SK-N-MC (cell line): ENCODE results near the gene UCP3.

Experiments
- EZH2 ChIP-seq: fragments of 200-600 bp; sonication (generic); IDR thresholded peaks from one replicate; pipeline ENCODE4 v1.6.1; 2017; ENCODE audit warnings: antibody characterized with exemption
- POLR2AphosphoS5 ChIP-seq: IDR thresholded peaks from 2 replicates; pipeline ENCODE4 v1.6.1; 2012; ENCODE audit warnings: mild to moderate bottlenecking, low read depth, low read length, borderline replicate concordance

DNA sequence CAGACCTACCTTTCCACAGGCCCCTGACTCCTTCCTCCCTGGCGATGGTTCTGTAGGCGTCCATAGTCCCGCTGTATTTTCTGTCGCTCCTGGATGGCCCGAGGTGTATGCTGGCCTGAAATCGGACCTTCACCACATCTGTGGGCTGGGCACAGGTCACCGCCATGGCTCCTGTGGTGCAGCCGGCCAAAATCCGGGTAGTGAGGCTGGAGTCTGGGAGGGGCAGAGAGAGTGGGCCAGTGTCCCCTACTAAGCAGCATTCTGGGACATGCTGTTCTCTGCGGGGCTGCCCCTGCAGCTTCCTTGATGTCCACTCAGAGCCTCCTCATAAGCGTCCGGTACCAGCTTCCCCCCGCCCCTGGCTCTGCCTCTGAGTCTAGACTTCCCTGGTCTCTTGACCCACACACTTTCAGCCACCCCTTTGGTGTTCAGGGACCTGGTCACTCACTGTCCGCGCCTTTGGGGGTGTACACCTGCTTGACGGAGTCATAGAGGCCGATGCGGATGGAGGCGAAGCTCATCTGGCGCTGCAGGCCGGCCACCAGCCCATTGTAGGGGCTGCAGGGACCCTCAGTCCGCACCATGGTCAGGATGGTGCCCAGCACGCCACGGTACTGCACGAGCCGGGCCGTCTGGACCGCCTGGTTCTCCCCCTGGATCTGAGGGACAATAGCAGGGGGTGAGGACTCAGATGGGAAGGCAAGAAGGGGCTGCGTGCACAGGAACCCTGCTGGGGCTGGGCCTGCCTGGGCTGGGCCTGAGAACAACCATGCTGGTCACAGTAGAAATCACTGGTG lies 3.0 kb downstream of the UCP3 start:
- TF ChIP-seq EZH2 (no peak), POLR2AphosphoS5 (no peak)
